GM10248 (cell line): Measurements from ENCODE around the gene SLC25A29.
A peak's percentile ranks its signal among the peaks of the same experiment; 100 is the strongest.
"Not testable (repeated sequence)": the region's sequence is repeated elsewhere in the genome, so short reads cannot be mapped to it uniquely, and the experiment has no call there.

Source experiments
- CTCF ChIA-PET: fragments of 300-600 bp; sonication (Branson Sonifier 250); formaldehyde crosslinking; extraction: SDS; loops from one replicate; lab custom pipeline; 2021; ENCODE audit warnings: antibody characterized with exemption; lab: Yijun Ruan, JAX
- POLR2A ChIA-PET: fragments of 350-650 bp; sonication (Branson Sonifier 250); formaldehyde crosslinking; extraction: SDS; loops from one replicate; lab custom pipeline; 2020; ENCODE audit warnings: antibody characterized with exemption; lab: Yijun Ruan, JAX
- DNase-seq: peaks from one replicate; pipeline ENCODE4 v3.0.0; 2012; ENCODE audit errors: extremely low spot score
- TF ChIP-seq, protein P1 (sequence below): IDR thresholded peaks from 2 replicates; pipeline ENCODE4 v1.5.1; 2012; ENCODE audit warnings: mild to moderate bottlenecking, low read depth; ENCODE audit errors: extremely low read depth, missing control alignments, control extremely low read depth

Gene SLC25A29

DNA sequence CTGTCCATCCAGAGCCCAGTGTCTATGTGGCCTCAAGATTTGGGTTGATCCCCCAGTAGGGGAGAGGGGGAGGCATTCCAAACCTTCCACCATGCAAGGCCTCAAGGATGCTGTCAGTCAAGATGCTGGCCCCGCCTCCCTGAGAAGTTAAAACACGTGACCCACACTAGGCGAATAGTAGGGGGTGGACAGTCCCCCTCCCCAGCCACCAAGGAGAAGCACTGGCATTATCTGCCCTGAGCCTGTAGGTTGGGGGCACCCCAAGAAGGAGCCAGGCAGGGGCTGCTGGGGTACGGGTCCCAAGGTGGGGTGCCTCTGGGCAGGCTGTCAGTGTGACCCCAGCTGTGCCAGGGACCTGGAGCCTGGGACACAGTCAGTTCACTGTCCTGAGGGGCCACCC is 2.3 kb downstream of the SLC25A29 start:
- TF ChIP-seq, protein P1, sequence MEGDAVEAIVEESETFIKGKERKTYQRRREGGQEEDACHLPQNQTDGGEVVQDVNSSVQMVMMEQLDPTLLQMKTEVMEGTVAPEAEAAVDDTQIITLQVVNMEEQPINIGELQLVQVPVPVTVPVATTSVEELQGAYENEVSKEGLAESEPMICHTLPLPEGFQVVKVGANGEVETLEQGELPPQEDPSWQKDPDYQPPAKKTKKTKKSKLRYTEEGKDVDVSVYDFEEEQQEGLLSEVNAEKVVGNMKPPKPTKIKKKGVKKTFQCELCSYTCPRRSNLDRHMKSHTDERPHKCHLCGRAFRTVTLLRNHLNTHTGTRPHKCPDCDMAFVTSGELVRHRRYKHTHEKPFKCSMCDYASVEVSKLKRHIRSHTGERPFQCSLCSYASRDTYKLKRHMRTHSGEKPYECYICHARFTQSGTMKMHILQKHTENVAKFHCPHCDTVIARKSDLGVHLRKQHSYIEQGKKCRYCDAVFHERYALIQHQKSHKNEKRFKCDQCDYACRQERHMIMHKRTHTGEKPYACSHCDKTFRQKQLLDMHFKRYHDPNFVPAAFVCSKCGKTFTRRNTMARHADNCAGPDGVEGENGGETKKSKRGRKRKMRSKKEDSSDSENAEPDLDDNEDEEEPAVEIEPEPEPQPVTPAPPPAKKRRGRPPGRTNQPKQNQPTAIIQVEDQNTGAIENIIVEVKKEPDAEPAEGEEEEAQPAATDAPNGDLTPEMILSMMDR, result no peak
- no peak for DNase-seq
- CTCF ChIA-PET, result interaction anchor here (1.0 to 3.9 kb wide), 8 partner anchors 10 to 74 kb away, joined by 3 to 16 read pairs (median 6); no protein-coding TSS in a partner anchor
- POLR2A ChIA-PET, result no interaction called here

DNA sequence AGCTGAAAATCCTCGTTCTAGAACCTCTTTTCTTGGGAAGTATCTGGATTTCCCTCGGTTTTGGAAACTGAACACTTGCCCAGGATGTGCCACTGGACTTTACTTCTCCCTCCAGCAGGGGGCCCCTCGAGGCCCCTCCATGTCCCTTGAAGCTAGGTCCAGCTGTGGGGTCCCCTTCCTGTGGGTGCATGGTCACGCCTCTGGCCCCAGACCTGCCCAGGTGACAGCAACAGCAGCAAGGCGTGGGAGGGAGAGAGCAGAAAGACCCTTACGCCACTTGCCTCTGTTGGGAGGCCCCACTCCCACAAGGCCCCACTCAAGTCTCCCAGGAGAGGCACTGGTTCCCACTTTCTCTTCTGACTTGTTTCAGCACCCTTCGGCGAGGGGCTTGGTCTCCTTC is 3.1 kb downstream of the SLC25A29 start:
- ChIA-PET CTCF (interaction anchor here (0.8 to 3.9 kb wide), 21 partner anchors 8 to 203 kb away, joined by 3 to 16 read pairs (median 4); a partner anchor contains a TSS), POLR2A (no interaction called here)
- peak; percentile 54 for DNase-seq
- TF ChIP-seq, protein P1, result peak; percentile 59

DNA sequence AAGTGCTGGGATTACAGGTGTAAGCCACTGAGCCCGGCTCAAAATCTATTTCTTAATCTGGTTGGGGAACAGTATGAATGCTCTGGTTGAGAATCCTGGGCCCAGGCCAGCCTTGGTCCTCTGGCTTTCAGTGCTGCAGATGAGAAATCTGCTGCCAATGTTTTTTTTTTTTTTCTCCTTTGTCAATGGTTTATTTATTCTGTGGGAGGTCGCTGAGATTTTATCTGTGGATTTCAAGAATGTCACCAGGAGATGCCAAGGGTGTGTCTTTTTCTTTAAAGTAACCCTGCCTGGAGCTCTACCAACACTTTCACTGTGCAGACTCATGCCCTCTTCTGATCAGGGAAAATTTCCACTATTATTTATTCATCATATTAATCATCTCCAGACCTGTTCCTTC is 3.6 kb downstream of the SLC25A29 start:
- TF ChIP-seq, protein P1, result no peak
- ChIA-PET CTCF (interaction anchor here (0.8 to 3.9 kb wide), 22 partner anchors 8 to 203 kb away, joined by 3 to 16 read pairs (median 4); a partner anchor contains a TSS), POLR2A (no interaction called here)
- DNase-seq, result no peak

DNA sequence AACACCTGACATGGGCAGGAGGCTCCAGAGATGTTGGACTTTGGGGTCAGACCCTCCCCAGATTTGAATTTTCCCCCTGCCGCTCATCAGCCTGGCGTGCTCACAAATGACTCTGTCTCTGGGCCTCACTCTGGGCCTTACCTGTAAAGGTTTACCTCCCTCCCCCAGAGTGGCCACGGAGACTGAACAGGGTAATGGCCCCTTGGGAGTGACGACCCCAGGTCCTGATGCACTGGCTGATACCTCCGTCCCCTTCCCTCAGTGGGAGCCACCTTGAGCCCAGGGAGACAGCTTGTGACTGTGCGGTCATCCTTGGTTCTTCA is 7.0 kb downstream of the SLC25A29 start:
- POLR2A ChIA-PET, result no interaction called here
- CTCF ChIA-PET, result interaction anchor here (9.7 kb wide), 1 partner anchor 14 kb away, joined by 121 read pairs; no protein-coding TSS in a partner anchor
- no peak for DNase-seq
- TF ChIP-seq, protein P1, result no peak

DNA sequence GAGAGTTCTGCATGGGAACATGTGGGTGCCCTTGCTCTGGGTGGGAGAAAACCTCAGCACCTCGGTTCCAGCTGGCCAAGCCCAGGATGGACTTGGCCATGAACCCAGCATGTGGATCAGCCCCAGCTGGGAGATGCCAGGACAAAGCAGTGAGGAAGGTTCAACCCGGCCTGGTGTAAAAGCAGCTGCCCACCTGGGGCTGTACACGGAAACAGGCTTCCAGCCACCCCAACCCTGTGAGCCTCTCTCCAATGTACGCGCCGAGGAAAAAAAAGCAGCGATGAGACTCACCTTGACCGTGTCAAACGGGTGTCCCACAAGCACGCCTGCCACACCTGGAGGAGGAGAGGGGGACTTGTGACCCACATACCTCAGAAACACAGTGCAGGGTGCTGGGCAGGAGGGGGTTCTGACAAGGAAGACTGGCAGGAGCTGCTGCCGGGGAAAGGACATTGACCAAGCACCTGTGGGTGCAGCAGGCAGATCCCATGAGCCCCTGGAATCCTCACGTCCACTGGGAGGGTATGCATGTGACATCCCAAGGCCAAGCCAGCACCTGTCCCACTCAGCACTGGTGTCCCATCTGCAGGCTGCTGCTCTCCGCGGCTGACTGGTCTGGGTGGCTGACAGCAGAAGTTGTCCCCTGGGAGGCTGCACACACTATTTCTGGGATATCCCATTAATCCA is 7.5 kb downstream of the SLC25A29 start:
- no peak for DNase-seq
- TF ChIP-seq, protein P1, result no peak
- ChIA-PET CTCF (interaction anchor here (1.2 to 9.7 kb wide), 4 partner anchors 10 to 52 kb away, joined by 3 to 121 read pairs (median 4); no protein-coding TSS in a partner anchor), POLR2A (no interaction called here)

DNA sequence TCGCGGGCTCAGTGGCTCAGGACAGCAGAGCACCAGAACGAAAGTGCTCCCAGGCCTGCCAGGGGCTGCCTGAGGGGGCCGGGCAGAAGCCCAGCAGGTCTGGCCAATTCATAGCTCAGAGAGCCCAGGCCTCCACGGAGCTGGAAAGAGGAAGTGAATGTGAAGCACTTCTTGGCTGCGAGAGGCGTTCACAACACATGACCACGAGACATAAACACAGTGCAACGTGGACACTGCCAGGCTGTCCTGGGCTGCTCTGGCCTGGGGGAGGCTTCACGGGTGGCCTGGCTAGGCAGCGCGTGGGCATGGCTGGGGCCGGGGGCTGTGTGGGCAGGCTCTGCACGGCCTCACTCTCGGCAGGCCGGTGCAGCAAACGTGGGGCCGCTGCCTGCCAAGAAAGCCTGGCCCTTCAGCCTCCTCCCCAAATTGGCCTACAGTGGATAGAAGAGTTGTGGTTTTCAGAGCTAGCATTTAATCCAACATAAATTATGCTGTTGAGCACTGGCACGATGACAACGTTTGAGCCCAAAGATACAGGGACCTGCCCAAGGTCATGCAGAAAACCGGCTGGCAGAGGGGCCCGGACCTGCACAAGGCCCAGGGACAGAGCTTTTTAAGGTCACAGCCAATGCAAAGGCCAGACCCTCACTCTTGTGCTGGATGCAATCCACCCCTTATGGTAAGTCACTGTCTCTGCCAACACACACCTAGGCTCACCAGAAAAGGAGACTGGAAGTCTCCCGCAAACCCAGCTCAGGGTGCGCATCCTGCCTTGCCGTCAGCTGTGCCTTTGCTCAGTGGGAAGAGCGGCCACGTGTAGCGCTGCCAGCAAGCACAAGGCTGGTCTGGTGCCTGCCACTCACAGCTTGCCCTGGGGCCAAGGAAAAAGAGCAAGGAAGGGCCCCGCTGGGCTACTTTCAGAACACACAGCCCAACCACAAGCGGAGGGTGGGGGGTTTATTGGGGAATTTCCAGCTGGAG is 8.6 kb downstream of the SLC25A29 start:
- POLR2A ChIA-PET, result interaction anchor here (1.0 kb wide), 1 partner anchor 78 kb away, joined by 3 read pairs; a partner anchor contains a TSS
- peak; percentile 91 for DNase-seq
- TF ChIP-seq, protein P1, result no peak
- CTCF ChIA-PET, result interaction anchor here (1.1 to 9.7 kb wide), 8 partner anchors 11 to 80 kb away, joined by 3 to 121 read pairs (median 4); no protein-coding TSS in a partner anchor

DNA sequence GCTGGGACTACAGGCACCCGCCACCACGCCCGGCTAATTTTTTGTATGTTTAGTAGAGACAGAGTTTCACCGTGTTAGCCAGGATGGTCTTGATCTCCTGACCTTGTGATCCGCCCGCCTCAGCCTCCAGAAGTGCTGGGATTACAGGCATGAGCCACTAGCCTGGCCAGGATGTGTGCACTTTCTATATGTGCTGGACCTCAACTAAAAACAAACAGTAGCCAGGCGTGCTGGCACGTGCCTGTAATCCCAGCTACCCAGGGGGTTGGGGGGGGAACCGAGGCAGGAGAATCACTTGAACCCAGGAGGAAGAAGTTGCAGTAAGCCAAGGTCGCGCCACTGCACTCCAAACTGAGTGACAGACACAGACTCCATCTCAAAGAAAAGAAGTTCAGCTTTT is 9.5 kb downstream of the SLC25A29 start:
- DNase-seq, result not testable (repeated sequence)
- ChIA-PET CTCF (interaction anchor here (1.1 to 9.7 kb wide), 5 partner anchors 12 to 81 kb away, joined by 3 to 121 read pairs (median 4); no protein-coding TSS in a partner anchor), POLR2A (interaction anchor here (1.0 kb wide), 1 partner anchor 78 kb away, joined by 3 read pairs; a partner anchor contains a TSS)
